PC-3 (cell line): ENCODE results near the gene CHEK2. TPM values are rescaled to one million over a fixed set of nuclear protein-coding genes. Genes with fewer than 3 reads are reported as not detected.
"Not testable (repeated sequence)": the region's sequence is repeated elsewhere in the genome, so short reads cannot be mapped to it uniquely, and the experiment has no call there.

Experiments
- ATAC-seq: fragments of 200-7000 bp; cut with Tn5 transposase; 2 replicates; pipeline ENCODE4 v1.9.1; 2020; ENCODE audit warnings: mild to moderate bottlenecking, moderate library complexity
- BruUV-seq: library from RNA; stranded (reverse); fragments of 400-500 nt; replicated peaks from 2 replicates; lab custom pipeline; 2021; lab: Mats Ljungman, UMichigan
- CTCF ChIA-PET: fragments of 300-600 bp; sonication (Branson Sonifier 250); formaldehyde crosslinking; loops from one replicate; lab custom pipeline; 2022; ENCODE audit warnings: antibody characterized with exemption; lab: Charles Lee
- POLR2A ChIA-PET: fragments of 300-600 bp; sonication (Branson Sonifier 250); formaldehyde crosslinking; loops from one replicate; lab custom pipeline; 2022; ENCODE audit warnings: antibody characterized with exemption; ENCODE audit not compliant: unreplicated experiment; lab: Charles Lee
- DNase-seq: peaks from one replicate; pipeline ENCODE4 v3.0.0-alpha.2; 2015
- H2AFZ ChIP-seq: fragments of 300-600 bp; sonication (generic); 2 replicates; pipeline ENCODE4 v1.6.0; 2016; ENCODE audit warnings: antibody characterized with exemption, low read length
- H3F3A ChIP-seq: fragments of 300-600 bp; sonication (generic); one replicate; pipeline ENCODE4 v1.6.0; 2017; ENCODE audit warnings: antibody characterized with exemption, low read length, control low read depth, mild to moderate bottlenecking; ENCODE audit not compliant: unreplicated experiment
- H3K27ac ChIP-seq: fragments of 300-600 bp; sonication (generic); 2 replicates; pipeline ENCODE4 v1.5.1; 2016; ENCODE audit warnings: mild to moderate bottlenecking, low read length
- H3K27me3 ChIP-seq: fragments of 300-600 bp; sonication (generic); 2 replicates; pipeline ENCODE4 v1.6.1; 2016; ENCODE audit warnings: low read length, mixed read lengths
- H3K36me3 ChIP-seq: fragments of 300-600 bp; sonication (generic); 2 replicates; pipeline ENCODE4 v1.6.1; 2016; ENCODE audit warnings: low read depth, mixed run types, low read length, mixed read lengths
- H3K4me1 ChIP-seq: fragments of 300-600 bp; sonication (generic); 2 replicates; pipeline ENCODE4 v1.5.1; 2016; ENCODE audit warnings: low read length; ENCODE audit not compliant: insufficient read depth
- H3K4me2 ChIP-seq: fragments of 300-600 bp; sonication (generic); 2 replicates; pipeline ENCODE4 v1.6.0; 2016; ENCODE audit warnings: low read length
- H3K4me3 ChIP-seq: fragments of 300-600 bp; sonication (generic); 2 replicates; pipeline ENCODE4 v1.5.1; 2016; ENCODE audit warnings: mild to moderate bottlenecking, low read length, mixed read lengths
- H3K79me2 ChIP-seq: fragments of 300-600 bp; sonication (generic); 2 replicates; pipeline ENCODE4 v1.6.1; 2017; ENCODE audit warnings: low read length, mixed read lengths
- H3K9ac ChIP-seq: fragments of 300-600 bp; sonication (generic); 2 replicates; pipeline ENCODE4 v1.6.0; 2016; ENCODE audit warnings: mild to moderate bottlenecking, low read length
- H3K9me2 ChIP-seq: fragments of 300-600 bp; sonication (generic); replicated peaks from 2 replicates; pipeline ENCODE4 v1.6.1; 2016; ENCODE audit warnings: mixed run types, low read length, mixed read lengths
- H3K9me3 ChIP-seq: fragments of 300-600 bp; sonication (generic); 2 replicates; pipeline ENCODE4 v1.6.1; 2016; ENCODE audit warnings: low read length, mixed read lengths
- H4K20me1 ChIP-seq: fragments of 300-600 bp; sonication (generic); 2 replicates; pipeline ENCODE4 v1.6.1; 2016; ENCODE audit warnings: low read length, mixed read lengths
- CTCF ChIP-seq: fragments of 300-600 bp; sonication (generic); conservative IDR thresholded peaks from 2 replicates; pipeline ENCODE4 v1.5.1; 2017; ENCODE audit warnings: antibody characterized with exemption, low read depth, mild to moderate bottlenecking, low read length
- EZH2phosphoT487 ChIP-seq: fragments of 300-600 bp; sonication (generic); IDR thresholded peaks from 2 replicates; pipeline ENCODE4 v1.6.1; 2018; ENCODE audit warnings: mild to moderate bottlenecking, antibody characterized with exemption, low read length, borderline replicate concordance
- intact Hi-C: fragments of 100-400 bp; cut with micrococcal nuclease; formaldehyde crosslinking; loops from 2 replicates; pipeline ENCODE4 v1.9.0; 2023
- total RNA-seq: library from RNA; depleted of rRNA; stranded (reverse); fragments of >200 nt; gene quantifications from 2 replicates; pipeline ENCODE4 v1.2.3, GENCODE V29; 2014

CHEK2 gene
- total RNA-seq, 1 experiment from 2014 or later, result 21.0 TPM

DNA sequence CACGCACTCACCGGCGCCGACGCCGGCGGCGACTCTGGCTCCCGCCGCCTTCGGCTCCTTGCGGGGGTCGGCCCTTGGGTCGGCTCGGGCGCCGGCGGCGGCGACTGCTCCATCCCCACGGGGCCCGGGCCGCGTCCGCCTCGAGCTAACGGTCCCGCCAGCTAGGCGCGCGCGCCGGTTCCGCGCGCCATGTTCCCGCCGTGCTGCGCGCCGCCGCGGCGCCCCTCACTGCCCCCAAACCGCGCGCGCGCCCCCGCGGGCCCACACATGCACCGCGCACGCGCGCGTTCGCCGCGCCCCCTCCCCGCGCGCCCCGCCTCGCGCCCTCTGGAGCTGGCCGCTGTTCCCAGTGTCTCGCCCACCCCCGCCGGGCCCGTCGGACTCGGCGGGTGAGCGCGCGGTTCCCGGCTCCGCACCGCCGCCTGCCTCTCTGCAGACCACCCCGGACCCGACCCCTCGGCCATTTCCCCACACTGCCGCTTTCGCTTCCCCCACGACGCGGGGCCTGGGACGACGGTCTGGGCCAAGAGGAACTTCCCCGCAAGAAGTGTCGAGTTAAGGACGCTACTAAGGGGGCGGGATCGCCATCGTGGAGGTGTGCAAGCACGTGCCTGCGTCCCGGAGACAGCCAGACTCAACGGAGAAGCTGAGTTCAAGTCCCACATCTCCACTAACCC lies 61.9 kb downstream of the CHEK2 start, which contains the start of gene TTC28:
Gene TTC28, minus strand, starts transcription at position 230 of the 677 bp plus-strand sequence. Its CDS starts 117 bp downstream, at position 113.
- Histone ChIP-seq H3K4me2 (peak within 1 kb of the TSS; percentile 74), H2AFZ (peak within 1 kb of the TSS; percentile 64; the same call in 1 of the 2 replicates), H3K9ac (peak within 1 kb of the TSS; percentile 51; the same call in 1 of the 2 replicates), H3K4me3 (peak within 1 kb of the TSS; percentile 67)
- H3K27me3 ChIP-seq, ATAC-seq, H4K20me1 ChIP-seq, H3K9me3 ChIP-seq, POLR2A ChIA-PET, H3K79me2 ChIP-seq, CTCF ChIA-PET, H3F3A ChIP-seq, BruUV-seq, H3K27ac ChIP-seq, H3K36me3 ChIP-seq, H3K9me2 ChIP-seq, intact Hi-C loops, H3K4me1 ChIP-seq: not testable (repeated sequence)
- peak; percentile 41 for DNase-seq

DNA sequence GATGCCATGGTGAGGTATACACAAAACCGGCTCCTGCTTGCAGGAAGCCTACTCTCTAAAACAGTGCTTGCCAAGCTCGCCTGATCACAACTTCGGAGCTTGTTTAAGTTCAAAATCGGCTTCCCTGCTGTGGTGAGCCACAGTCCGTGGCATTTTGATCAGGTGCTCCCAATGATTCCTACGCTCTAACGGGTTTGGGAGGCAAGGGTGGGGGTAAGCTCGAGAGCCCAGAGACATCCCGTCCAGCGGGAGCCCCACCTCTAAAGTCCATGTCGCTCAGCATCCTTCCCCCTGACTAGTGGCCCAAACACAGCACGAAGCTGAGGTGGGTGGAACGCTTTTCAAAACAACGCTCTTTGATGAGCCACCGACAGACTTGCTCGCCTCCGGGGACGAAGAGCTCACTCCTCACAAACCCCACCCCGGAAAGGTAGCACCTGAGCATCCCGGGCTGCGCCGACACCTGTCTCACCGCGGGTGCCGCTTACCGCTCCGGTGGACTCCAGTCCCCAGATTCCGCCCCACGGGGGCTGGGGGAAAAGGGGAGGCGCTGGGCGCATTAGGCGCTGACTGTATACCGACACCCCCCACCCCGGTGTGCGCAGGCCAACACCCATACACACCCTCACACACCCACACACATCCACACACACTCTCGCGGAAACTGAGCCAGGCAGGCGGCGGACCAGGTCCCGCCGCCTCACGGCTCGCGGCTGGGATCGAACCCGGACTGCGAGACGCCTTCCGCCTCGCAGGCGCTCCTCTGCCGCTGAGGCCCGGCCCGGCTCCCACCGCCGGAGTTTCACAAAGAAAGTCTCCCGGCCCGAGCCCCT lies 62.6 kb downstream of the CHEK2 start:
- DNase-seq, CTCF ChIA-PET, H3K4me1 ChIP-seq, H3K9me3 ChIP-seq, H3K36me3 ChIP-seq, intact Hi-C loops, H3K9me2 ChIP-seq, POLR2A ChIA-PET, H3F3A ChIP-seq, H4K20me1 ChIP-seq, H3K27ac ChIP-seq, H3K79me2 ChIP-seq, H3K27me3 ChIP-seq: not testable (repeated sequence)
- peak; percentile 22; the same call in 1 of the 2 replicates for ATAC-seq
- Histone ChIP-seq H3K4me3 (peak overlapping the region; percentile 67), H3K4me2 (peak overlapping the region; percentile 74), H2AFZ (peak overlapping the region; percentile 64; the same call in 1 of the 2 replicates), H3K9ac (peak overlapping the region; percentile 51; the same call in 1 of the 2 replicates)
- BruUV-seq, result TSS peak; percentile 33

DNA sequence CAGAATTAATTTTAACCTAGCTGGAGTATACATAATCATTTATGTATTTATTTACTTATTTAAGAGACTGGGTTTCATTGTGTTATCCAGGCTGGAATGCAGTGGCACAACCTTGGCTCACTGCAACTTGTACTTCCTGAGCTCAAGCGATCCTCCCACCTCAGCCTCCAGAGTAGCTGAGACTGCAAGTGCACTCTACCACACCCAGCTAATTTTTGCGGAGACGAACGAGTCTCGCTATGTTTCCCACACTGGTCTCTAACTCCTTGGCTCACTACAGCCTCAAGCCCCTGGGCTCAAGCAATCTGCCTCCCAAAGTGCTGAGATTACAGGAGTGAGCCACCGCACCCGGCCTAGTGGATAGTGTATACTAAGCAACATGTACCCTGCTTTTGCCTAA lies 63.5 kb downstream of the CHEK2 start:
- ATAC-seq, H3K27me3 ChIP-seq, H3K4me3 ChIP-seq, CTCF ChIA-PET, H3K9ac ChIP-seq, H3K79me2 ChIP-seq, H3K4me1 ChIP-seq, H4K20me1 ChIP-seq, intact Hi-C loops, H3K36me3 ChIP-seq, H3K4me2 ChIP-seq, BruUV-seq, DNase-seq, H2AFZ ChIP-seq, H3F3A ChIP-seq, H3K9me3 ChIP-seq, POLR2A ChIA-PET, H3K9me2 ChIP-seq, H3K27ac ChIP-seq: not testable (repeated sequence)

DNA sequence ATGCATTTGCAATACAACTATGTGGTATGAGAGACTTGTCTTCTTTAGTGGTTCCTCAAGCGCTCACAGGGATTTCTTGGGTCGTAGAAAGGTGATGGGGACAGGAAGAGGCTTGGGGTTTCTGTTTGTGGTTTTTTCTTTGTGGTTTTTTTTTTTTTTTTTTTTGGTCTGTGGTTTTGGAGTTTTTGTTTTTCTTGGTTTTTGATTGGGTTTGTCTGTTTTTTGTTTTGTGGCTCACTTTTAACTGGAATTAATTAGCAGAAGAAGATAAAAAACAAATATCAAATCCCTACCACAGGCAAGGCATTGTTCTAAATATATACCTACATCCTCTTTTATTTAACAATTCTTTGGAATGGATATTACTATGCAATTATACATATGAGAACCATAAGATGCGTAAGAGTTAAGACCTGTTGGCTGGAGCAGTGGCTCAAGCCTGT lies 67.5 kb downstream of the CHEK2 start:
- no peaks in the 10 kb centered on the region for H3F3A ChIP-seq
- H3K9ac ChIP-seq, result no peak overlapping the region
- H3K4me1 ChIP-seq, result peaks cover 4% of the 10 kb centered on the region; the same call in 1 of the 2 replicates
- no peak overlapping the region for H3K27ac ChIP-seq
- no TSS peak for BruUV-seq
- ChIA-PET CTCF (no interaction called here), POLR2A (interaction anchor here (0.7 kb wide), 1 partner anchor 36 kb away, joined by 3 read pairs; no protein-coding TSS in a partner anchor)
- no peak overlapping the region for H2AFZ ChIP-seq
- no peak for TF ChIP-seq EZH2phosphoT487
- no peak for TF ChIP-seq CTCF
- H4K20me1 ChIP-seq, result no peaks in the 10 kb centered on the region
- DNase-seq (peak; percentile 38), ATAC-seq (no peak)
- no peaks in the 10 kb centered on the region for H3K36me3 ChIP-seq
- H3K79me2 ChIP-seq, result no peaks in the 10 kb centered on the region
- peak overlapping the region; percentile 28; the same call in 1 of the 2 replicates for H3K4me2 ChIP-seq
- no peaks in the 10 kb centered on the region for H3K27me3 ChIP-seq
- no peaks in the 10 kb centered on the region for H3K9me3 ChIP-seq
- H3K9me2 ChIP-seq, result no peaks in the 10 kb centered on the region
- intact Hi-C loops, result no loop called here
- H3K4me3 ChIP-seq, result no peak overlapping the region
